ENCODE measurements around the gene LRRN3.

Gene LRRN3

GRCh38 chr7:111080495-111081105 is 10.3 kb upstream of the LRRN3 start:
- DNase-seq = no peak

DNA sequence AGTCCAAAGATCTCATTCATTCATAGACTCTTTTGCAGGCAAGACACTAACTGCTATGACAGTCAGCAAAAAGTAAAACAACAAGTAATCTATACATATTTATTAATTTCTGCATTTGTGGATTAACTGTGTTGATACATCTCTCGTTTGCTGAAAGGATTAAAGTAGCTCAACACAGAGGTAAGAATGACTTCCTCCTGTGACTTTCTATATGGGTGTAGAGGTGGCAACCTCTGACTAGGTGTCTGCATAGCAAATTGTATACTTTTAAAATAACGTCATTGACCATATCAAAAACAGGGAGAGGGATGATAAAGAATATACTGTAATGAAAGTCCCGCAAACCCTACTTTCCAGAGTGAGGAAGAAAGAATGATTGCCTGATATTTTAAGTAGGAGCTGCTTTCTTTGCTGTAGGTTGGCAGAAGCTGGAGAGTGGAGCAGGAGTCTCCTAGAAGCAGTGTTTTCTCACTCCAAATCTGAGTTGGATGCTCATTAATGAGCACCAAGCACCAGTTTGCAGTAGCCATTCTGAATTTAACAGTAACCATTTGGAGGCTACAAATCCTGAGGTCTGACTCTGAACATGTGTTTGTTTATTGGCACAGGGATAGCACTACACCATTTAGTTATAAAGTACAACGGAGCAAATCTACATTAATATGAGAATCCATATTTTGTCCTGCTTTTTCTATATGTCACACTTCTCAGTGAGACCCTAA is 9.2 kb upstream of the LRRN3 start:
- DNase-seq = no peak

GRCh38 chr7:111082351-111082750 is 8.6 kb upstream of the LRRN3 start:
- DNase-seq = no peak

- peak; percentile 81 to 89 for DNase-seq
Measured at GRCh38 chr7:111083413-111083812, 7.5 kb upstream of the LRRN3 start.

DNA sequence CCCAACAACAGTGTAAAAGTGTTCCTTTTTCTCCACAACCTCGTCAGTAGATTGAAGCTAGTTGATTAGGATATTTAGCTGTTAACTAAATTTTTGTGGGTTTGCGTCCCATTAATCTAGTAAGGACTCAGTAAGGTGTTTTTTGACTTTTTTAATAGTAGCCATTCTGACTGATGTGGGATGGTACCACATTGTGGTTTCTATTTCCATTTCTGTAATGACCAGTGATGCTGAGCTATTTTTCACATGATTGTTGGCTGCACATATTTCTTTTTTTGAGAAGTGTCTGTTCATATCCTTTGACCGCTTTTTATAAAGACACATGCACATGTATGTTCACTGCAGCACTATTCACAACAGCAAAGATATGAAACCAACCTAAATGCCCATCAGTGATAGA is 5.6 kb upstream of the LRRN3 start:
- DNase-seq = no peak

GRCh38 chr7:111086532-111086931 is 4.4 kb upstream of the LRRN3 start:
- no peak for DNase-seq

DNA sequence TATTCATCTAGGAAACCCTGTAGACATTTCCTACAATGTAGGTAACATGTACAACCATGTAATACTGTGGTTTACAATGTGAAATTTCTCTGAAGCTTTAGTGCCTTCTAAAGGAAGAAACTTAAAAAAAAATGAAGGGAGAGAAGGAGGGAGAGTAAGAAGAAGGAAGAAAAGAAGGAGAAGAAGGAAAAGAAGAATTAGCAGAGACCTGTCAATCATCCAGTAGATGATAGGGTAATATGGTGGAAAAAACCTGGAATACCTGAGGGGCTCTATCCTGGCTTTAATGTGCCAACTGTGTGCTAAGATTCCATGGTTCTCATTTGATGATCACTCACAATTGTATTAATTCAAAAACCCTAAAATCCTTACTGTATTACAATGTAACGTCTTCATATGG is 2.6 kb upstream of the LRRN3 start:
- DNase-seq = no peak

GRCh38 chr7:111089822-111090426 is 1.0 kb upstream of the LRRN3 start:
- peak; percentile 64 to 75 for DNase-seq

DNA sequence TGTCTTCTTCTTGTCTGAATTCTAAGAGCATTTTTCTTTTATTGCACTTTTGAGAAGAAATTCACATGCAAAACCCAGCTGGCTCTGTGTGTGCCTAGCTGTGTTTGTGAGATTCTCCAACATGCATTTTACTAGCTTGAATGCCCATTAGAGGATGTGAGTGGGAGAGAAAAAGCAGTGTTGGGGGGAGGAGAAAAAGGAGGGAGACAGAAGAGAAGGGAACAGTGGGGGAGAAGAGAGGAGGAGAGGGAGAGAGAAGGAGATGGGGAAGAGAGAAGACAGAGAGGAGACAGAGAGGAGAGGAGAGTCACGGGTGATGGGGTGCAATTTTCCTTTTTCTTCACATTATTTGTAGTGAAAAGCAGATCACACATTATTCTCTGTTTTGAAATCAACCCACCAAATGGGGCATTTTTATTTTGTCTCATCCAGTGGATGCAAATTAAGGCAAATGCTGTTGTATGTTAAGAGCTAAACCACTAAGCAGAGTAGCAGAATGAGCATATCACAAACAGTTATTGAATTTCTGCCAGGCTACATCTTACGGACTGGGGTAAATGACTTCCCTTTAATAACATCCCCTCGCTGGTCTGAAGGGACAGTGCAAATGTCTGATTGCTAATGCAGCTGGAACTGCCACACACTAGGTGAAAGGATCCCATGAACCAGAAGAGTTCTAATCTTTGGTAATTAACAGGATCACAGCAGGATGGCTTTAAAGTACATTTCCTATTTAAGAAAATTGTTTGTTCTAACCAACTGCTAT is 849 bp downstream of the LRRN3 start:
- DNase-seq = no peak

- DNase-seq = no peak
Measured at GRCh38 chr7:111092406-111093236, 1.7 kb downstream of the LRRN3 start.

DNA sequence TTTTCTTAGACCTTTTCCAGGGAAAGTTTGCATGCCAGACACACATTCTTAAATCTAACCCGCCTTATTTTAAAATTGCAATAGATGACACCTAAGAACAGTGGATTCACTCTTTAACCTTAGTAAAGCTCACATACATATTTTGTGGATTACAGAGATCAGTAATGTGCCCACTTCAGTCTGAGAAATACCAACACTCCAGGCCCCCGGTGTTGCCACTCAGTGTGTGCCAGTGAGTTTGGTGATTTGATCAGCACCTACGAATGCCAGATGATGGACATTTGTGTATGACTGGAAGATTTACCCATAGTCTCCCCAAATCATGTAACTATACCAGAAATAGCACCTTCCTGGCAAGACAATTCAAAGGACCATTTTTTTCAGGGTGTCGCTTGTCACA is 2.6 kb downstream of the LRRN3 start:
- DNase-seq = no peak

GRCh38 chr7:111094419-111094818 is 3.5 kb downstream of the LRRN3 start:
- DNase-seq = no peak

DNA sequence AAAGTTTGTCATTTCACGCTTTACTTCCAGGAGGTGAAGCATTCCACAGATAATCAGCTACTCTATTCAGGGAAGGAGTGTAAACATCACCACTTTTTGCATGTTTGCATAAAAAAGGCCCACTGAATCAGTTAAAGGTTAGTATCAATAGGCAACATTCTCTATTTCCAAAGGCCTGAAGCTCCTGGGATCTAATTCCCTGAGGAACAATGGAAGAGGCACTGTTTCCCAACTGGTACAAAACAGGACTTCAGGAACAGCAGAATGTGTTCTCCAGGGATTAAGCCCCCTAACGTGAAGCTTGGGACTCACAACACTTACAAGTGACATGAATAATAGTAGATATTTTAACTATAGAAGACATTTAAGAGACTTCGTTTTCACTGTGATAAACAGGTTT is 6.1 kb downstream of the LRRN3 start:
- DNase-seq = no peak

DNA sequence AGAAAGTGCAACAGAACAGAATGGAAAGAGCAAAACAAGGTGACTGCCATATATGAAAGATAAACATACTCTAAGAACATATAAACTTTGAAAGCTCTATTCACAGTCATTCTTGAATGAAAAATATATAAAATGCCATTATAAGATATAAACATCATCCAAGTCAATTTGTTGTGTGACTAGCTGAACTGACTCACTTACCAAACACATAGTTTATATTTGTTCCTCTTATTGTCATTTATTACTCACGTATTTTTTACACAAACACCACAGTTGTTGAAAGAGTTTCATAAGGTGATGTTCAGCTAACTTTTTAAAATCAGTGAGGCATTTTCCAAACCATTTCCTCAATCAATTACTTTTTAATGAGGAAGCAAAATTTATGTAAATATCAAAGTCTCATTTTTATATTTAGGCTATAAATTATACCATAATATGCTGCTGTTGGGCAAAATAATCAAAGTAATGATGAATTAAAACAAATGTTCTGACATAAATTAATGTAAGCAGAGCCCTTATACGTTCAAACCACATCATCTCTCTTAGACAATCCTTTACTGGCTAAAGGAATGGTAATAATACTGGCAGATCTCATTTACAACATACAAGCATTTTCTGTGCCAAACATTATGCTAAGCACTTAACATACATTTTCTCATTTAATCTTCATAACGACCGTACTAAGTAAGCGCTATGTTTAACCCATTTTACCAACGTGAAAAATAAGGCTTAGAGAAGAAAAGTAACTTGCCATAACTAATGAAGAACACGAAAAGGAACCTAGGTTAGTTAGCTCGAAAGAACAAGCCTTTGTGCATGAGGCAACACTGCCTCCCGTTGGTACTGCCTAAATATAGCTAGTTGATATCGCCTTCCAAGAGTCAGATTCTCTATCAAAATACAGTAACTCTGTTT is 7.3 kb downstream of the LRRN3 start:
- peak; percentile 66 to 73 for DNase-seq

- DNase-seq = no peak
Measured at GRCh38 chr7:111098926-111099250, 8.0 kb downstream of the LRRN3 start.

DNA sequence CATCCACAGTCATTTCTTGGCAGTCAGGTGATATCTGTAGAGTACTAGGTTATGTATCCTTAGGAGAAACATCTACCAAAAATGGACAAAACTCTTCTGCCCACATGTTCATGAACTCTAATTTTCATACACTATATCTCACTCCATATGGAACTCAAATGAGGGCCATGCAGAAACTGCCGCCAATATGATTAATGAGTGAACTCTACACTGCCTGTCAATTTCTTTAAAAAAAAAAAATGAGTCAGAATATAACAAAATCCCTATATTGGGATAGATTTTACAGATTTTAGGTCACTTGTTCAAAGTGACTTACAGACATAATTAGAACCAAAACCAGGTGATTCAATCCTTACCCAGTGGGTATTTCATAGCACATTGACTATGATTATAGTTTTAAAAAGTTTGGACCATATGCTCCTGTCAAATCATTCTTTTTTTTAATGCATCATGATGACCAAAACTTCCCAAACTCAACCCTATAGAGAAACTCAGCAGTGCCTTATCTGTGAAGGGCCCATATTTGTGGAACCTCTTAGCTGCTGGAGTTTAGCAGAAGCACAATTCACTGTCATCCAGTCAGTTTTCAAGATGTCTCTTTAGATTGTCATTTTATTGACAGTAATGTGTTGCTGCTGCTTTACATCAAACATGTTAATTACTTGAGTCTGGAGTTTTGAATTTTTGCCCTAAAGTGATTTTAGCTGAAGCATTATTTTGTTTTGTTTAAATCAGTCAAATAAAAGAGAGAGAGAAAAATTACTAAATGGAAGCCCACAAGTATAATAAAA is 11.1 kb downstream of the LRRN3 start:
- DNase-seq = no peak

DNA sequence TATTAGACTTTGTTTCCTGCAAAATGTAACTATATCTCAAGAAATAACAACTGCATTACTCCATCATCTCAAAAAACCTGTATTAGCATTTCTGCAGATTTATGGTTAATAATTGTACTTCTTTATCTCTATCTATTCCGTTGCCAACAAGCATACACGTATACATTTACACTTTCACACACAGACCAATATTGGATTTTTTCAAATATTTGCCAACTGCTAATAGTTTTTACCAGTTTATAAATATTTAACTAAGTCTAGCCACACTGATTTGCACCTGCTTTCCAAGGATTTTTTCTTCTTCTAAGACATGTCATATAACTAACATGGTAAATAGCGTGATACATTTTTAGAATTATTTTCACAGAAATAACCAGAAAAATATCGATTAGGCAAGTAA is 12.2 kb downstream of the LRRN3 start:
- no peak for DNase-seq

GRCh38 chr7:111103678-111104274 is 12.8 kb downstream of the LRRN3 start:
- no peak for DNase-seq

DNA sequence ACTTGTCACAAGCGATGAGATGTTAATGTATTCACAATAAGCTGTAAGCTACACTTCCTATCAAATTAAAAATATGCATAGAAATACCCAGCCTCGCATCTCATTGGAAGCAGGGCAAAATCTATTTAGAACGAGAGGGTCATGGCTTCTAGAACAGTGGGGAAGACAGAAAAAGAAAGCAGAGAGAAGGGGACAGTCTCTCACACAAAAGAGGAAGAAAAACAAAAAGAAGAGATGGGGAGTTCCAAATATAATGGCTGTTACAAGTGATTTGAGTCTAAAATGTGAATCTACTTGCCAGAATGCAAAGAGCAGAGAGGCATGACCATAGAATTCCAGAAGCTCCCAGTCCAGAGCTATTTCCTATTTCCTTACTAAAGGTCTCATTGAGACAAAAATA is 13.8 kb downstream of the LRRN3 start:
- DNase-seq = no peak

- no peak for DNase-seq
Measured at GRCh38 chr7:111105269-111105668, 14.3 kb downstream of the LRRN3 start.

DNA sequence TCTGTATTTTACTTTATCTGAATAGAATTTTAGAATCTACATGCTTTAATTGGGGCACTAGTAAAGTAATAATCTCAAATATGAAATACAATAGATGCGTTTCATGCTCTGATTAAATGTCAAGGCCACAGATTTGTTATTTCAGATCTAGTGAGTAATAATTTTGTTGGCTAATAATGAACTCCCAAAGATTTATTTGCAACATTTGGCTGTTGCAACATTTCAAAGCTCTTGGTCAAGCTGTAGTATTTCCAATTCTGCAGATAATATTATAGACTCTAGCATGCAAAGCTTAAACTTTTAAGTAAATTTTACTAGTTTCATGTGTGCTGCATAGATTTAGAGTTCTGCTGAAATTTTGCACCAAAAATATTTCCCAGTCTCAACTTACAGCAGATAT is 16.7 kb downstream of the LRRN3 start:
- no peak for DNase-seq
